ENCODE measurements around the gene ZNF407.

Gene ZNF407

DNA sequence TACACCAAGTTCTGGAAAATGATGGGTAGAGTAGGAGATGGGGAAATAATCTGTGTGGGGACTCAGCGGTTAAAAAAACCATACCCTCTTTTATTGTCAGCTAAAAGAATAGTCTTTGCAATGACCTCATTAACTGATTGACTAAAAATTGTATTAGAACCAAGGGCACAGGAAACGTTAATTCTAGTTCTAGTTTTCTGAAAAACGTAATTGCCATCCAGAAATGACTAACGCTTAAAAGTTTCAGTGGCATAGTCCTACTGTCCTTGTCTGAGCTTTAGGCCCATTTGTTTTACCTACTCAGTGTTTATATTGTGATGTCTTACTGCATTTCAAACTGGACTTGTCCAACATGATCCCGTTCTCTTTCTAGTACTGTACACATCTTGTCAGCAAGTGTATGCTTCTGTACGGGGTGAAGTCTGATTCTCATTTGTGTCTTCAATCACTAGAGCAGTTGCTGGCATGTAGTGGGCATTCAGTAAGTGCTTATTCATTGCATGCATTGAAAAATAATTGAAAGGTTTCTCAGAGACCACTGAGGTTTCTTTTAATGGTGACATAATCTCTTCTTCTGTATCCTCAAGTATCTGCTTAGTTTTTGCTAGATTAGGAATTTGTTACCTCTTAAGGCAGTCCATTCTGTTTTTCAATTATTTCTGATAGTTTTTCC lies 81.5 kb downstream of the ZNF407 start:
- DNase-seq, result no peak

DNA sequence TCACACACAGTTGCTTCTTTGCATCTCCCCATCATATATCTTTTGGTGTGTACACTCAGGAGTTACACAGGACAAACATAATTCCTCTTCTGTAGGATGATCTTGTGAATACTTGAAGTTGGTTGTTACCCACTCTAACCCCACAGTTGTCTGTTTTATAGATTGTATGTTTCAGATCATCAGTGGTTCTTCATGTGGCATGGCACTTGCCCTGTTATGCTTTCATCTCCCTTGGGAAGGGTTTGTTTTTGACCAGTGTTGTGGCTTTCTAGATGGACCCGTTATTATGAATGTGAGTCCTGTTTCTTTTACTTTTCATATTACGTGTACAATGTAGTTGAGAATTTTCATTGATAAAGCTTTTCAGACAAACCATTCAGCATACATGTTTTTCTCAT lies 82.0 kb downstream of the ZNF407 start:
- DNase-seq, result no peak

DNA sequence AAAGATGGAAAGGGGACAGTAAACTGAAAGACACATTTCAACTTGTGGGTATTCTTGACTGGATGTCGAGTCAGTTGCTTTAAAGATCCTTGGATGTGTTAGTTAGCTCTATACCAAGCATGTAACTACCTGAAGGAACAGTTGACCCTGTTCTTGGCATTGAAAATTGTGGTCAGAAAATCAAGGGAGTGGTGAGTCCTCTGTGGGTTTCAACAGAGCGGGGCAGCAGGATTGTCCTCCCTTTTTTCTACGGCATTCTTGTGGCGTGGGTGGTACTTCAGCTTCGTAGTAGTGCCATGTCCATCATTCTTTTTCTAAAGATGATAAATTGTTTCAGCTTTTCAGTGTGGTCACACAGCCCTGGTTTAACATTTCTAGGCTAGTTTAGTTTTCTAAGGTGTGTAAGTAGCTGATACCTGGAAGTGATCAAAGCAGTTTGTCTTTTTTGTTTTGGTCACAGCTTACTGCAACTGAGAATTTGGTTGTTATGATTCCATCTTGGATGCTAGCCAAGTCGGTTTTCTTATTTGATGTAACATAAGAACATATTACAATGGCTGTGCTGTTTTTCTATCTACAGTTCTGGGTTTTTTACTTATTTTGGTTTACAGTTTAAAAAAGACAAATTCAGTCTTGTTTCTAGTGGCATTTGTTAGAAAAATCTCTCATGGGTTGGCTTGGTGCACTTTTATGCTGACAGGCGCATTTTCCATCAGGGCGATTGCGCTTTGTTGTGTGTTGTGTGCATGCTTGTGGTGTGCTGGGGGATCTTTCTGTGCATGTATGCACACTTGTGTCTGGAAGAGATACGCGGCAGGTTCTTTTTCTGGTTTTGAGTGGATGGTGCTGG lies 84.7 kb downstream of the ZNF407 start:
- no peak for DNase-seq

DNA sequence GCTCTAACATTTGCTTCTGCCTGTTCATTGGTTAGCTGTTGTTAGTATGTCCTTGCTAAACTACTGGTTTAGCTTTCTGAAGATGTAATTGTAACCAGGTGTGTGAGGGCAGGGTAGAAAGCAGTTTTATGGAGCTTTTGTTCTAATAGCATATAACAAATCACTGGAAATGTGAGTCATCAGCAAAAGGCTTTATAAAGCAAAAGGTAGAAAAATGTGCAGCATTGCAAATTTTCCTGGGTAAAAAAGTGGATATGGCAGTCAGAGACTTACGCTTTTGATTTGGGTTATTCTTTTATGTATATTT lies 85.3 kb downstream of the ZNF407 start:
- no peak for DNase-seq

DNA sequence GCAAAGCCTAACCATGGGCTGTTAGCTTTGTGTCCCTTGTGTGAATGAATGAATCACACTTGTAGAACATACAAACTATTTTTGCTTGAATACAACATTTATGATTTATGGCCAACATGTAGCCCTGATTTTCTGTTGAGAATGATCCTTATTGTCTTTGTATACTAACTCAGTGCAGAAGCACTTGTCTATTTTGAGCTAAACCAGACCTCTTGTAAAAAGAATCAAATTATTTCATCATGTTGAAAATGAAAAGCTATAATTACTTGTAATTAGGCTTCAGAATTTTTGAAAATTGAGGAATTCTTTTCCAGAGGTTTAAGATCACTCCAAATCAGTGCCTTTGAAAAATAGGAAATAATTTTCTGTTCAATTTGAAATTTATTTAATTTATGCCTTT lies 85.9 kb downstream of the ZNF407 start:
- DNase-seq, result no peak

DNA sequence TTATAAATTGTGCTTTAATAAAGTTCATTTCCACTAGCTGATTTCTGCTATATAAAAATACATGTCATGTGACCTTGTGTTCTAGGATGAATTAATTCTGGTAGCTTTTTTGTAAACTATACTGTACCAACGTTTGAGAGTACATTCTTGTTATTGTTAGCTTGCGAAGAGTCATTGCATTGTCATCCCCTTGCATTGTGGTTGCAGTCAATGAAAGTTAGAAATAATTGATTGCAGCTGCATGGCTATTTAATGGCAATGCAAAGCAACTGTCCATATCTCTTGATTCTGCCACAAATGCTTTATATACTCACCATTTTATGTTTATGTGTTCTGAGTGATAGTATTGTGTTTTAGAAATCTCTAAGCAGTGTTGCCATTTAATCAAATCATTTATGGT lies 91.6 kb downstream of the ZNF407 start:
- no peak for DNase-seq

DNA sequence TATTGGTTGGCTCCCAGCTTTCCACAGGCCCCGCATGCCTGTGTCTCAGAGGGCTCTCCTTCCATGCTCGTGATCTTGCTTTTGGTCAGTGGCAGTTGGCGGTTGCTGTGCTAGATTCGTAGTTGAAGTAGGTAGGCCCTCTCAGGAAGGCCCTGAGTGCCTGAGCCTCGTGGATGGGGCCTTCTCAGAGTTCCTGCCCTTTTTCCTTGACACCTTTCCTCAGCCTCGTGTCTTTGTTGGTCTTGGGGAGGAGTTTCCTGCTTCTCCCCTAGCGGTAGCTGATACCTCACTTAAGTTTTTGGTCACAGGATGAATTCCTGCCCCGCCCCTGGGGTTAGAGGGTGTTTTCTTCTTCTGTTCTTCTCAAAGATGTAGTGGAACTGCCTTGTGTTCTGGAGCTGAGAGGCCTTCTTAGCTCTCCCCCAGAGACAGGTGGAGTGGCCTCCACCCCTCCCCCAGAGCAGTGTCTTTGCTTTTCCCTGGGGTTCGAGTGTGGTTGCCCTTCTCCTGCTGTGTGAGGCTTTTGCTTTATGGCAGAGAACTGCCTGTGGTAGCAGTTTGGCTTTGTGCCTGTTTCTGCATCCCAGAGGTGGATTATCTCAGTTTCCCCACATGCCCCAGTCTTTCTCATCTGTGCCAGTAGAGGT lies 94.8 kb downstream of the ZNF407 start:
- DNase-seq, result no peak

DNA sequence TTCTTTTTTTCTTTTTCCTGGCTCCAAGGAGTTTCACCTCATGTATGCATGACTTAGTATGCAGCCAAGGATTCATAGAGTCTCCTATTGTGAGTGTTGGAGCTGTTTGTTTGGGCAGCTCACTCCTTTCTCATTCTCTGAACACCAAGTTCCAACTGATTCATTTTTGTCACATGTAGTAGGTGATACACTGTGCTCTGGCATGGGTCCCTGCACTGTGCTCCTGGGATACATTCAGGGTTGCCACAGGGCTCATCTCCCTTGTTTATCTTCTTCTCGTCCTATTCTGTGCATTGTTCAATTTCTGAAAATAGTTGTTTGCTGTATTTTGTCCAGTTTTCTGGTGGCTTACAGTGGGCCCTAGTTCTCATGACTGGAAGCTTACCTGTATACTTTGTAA lies 96.8 kb downstream of the ZNF407 start:
- no peak for DNase-seq

DNA sequence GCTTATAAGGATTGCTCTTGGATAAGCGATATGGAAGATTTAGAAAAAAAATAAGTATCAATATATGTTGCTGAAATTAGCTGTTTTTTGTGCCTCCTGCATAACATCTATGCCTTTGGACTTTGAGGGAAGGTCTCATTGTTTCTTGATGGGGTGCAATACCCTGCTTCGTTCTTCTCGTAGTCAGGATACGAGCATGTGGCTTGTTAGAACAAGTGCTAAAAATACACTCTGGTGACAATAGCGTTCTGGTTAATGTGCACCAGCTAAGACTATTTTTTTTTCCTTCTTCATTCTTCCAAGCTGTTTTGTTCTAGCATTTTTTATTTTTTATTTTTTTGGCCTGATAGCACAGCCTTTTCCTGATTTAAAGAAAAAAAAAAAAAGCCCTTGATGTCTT lies 97.5 kb downstream of the ZNF407 start:
- DNase-seq, result no peak

DNA sequence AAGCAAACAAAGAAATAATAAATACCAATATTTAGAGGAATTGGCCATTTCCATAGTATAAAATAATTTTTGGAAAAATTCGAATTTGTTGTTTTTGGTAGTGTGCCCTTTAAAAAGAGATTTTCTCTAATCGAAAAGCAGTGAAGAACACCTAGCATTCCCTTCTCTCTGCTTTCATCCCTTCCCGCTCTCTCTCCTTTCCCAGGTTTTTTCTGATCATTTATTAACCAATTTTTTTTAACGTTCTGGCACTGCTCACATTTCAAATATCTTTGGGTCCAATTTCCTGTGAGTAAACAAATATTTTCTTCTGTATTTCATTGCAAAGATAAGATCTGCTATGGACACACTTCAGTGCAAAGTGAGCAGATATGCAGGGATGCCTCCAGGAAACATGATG lies 101.2 kb downstream of the ZNF407 start:
- DNase-seq, result no peak

DNA sequence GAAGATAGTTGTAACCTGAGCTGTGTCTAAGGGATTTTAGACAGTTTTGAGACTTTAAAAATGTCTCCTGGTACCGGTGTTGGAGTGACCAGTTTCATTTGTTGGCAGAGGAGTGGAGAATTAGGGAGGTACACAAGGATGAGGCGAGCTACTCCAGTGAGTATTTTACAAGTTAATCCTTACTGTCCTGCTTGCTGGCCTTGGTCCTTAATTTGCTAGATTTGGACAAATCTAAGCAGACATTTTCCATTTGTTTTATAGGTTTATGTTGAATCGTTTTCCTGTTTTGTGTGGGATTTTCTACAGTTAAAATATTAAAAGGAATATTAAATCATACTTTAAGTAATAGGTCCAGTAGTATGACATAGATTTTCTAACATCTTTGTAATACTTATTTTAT lies 101.8 kb downstream of the ZNF407 start:
- no peak for DNase-seq

DNA sequence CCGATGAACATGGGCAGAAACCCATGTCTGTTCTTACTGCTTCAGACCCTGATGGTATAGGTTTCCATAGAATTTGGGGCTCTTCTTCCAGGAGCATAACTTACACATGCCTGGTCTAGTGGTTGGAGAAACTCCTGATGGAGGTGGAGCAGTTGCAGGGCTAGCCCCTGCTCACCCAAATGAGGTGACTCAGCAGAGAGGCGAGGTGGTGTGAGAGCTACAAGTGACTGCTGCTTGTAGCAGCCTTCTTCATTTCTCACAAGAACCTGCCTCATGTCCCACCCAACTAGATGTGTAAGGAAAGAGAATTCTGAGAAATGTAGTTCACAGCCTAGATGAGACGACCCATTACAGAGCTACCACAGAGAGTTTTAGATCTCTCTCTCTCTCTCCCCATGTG lies 105.3 kb downstream of the ZNF407 start:
- no peak for DNase-seq

DNA sequence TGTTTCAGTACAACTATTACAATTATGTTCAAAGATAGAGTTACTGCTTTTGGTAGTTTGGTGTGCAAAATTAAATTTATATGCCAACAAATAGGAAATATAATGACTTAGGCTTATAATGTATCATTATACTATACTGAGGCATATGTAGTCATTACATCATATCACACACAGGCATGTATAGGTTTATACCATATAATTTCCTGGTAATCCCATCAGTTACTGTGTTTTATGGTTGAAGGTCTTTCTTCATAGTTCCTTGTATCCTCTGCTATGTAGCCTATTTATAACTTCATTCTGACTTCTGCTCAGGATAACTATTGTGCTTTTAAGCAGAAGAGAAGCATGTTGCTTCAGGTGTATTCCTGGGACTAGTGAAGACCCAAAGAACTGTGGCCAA lies 110.5 kb downstream of the ZNF407 start:
- DNase-seq, result no peak

DNA sequence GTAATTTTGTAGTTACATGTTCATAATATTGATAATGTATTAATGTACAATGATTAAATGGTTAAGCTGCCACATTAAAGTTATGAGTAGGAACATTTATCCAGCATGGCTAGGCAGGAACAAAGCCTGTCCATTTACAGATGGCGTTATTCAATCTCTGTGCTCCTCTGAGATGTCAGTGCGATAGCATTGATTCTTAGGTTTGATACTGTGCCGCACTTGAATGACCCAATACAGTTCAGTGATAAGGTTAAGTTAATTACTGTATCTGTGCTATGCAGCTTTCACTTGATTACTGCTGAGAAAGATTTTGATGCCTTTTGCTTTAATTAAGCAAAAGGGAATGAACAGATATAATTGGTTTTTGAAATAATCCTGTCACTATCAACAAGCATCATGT lies 111.8 kb downstream of the ZNF407 start:
- DNase-seq, result no peak

DNA sequence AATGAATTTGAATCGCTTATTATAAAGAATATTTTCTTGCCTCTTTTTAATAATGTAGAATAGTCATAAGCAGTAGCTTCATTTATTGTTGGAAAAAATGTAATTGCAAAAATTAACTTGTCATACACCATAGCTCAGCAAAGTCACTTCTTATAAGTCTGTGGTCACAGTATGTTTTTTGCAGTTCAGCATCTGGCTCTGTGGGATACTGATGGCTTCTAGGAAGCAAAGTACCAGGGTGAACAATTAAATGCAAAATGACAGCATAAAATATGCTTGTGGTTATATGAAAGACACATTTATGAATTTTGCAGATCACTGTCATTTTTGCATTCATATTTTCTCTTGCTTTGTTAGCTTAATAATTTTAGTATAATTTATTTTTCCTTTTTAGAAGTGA lies 116.5 kb downstream of the ZNF407 start:
- DNase-seq, result no peak

DNA sequence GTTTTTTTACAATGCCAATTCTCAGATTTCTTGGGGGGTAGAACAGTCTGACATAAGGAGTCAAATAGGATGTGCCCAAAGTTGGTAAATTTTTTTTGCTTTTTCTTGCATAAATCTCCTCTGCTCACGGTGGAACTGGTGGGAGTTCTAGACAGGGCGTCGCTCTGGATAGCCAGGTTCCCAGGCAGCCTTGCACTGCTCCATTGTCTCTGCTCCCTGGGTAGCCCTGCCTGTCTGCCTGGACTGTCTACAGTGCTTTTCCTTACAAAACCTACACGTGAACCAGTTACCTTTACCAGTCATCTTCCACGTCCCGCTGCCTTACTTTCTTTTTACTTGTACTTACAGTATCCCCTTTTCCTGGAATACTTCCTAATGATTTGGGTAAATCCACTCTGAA lies 117.1 kb downstream of the ZNF407 start:
- DNase-seq, result no peak

DNA sequence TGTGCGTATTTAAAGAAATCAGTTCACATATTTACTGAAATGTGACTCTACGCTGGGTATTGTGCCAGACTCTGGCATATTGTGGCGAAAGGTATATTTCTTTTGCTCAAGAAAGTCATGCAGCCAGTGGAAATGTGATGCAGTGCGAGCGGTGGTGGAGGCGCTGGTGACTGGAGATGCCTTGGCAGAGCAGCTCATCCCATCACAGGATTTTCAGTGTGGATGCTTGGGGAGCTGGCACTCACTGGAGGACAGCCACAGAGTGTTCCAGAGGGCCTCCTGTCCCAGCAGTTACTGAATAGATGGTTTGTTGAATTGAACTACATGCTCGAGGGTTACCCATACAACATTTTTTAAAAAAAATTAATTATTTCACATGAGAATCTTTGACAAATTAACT lies 117.6 kb downstream of the ZNF407 start:
- no peak for DNase-seq

DNA sequence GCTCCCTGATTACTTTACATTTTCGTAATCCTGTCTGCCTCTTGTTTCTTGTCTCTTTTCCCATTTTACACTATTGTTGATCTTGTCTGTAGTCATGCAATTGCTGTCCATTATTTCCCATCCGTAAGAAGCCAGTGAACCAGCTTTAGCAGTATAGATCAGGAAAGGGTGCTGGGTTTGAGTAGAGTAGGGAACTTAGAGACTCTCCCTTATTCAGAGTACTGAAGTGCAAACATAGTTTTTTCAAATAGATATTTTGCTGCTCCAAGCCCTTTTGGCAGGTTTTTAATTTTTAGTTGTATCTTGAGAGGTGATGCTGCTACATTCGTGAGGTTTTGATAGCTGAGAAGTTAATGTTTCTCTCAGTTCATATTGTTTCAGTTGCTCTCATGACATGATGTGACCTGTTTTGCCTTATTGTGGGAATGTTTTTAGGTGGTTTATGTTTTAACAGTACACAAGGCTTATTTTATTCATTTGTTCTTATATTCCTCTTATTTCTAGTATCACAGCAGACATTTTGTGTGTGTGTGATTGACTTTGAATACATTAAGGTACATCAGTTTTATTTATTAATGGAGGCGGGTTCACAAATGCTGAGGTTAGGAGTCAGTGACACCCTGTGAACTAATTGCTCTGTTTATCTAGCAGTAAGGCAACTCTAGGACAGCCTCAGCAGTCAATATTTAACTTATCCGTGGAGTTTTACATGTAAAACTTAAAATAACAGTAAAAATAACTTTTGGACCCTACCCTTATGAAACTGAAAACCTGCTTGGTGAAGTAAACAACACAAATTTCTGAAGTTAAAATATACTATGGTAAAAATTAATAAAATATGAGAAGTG lies 118.4 kb downstream of the ZNF407 start:
- no peak for DNase-seq

DNA sequence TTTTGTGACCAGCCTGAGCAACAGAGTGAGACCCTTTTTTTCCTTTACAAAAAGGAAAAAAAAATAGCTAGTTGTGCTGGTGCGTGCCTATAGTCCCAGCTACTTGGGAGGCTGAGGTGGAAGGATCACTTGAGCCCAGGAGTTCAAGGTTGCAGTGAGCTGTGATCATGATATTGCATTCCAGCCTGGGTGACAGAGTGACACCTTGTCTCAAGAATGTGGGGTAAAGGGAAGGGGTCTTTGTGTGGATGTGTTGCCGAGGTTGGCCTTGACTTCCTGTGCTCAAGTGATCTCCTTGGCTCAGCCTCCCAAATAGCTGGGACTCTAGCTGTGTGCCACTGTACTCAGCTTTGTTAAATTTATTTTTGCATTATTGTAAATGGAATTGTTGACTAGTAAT lies 120.6 kb downstream of the ZNF407 start:
- DNase-seq, result no peak

DNA sequence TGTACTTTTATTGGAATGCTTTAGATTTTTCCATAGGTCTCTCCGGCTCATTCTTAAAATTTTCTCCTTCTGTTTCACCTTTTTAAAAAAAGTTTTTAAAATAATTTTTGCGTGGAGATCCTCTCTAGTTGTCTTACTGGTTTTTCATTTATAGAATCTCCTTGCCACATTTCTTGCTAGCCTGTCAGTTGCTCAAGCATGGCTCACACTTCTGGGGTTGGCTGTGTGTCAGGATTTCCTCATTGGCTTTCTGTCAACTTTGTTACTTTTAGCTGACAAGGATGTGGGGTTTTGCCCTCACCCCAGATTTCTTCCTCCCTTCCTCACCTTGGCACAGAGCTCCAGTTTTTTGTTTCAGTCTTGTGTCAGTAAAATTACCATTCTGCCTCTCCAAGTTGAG lies 124.6 kb downstream of the ZNF407 start:
- no peak for DNase-seq

DNA sequence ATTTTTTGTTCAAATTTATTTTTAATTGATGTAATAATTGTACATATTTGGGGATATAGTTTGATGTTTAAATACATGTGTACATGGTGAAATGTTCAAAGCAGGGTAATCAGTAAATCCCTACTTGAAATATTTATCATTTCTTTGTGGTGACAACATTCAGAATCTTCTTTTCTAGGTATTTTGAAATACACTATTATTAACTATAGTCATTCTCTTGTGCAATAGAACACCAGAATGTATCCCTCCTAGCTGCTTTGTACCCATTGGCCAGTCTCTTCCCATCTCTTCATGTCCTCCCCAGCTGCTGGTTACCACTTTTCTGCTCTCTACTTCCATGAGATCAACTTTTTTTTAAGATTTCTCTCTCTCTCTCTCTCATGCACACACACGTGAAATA lies 126.5 kb downstream of the ZNF407 start:
- DNase-seq, result no peak

DNA sequence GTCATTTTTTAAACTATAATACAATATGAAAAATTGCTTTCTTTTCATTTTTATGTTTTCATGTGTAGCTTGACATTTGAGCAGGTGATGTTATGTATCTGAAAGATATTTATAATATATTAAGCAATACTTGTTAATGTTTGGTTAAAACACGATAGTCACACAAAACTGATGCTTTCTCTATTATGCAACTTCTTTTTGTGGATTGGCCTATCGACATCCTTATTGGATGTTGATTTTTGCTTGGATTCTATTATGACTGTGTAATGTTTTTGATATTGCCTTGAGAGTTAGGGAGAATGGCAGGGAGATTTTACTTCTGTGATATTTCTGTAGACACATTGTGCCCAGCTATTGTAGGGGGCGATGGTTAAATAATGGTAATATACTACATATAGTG lies 128.0 kb downstream of the ZNF407 start:
- DNase-seq, result no peak

DNA sequence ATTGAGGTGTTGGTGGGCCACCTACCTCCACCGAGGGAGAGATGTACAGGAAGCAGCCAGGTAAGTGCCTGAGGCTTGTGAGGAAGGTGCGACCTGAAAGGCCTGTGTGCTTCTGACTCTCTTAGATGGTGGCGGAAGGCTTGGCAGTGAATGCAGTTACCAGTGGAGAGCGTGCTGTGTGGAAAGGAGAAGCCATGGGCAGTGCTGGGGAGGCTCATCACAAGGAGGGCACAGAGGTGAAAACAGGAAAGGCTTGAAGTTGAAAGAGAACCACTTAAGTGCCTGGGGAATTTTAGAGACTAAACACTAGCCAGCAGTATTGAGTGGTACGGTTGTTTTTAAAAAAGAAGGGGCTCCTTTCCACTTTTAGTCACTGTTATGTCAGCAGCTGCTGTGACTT lies 130.9 kb downstream of the ZNF407 start:
- no peak for DNase-seq

DNA sequence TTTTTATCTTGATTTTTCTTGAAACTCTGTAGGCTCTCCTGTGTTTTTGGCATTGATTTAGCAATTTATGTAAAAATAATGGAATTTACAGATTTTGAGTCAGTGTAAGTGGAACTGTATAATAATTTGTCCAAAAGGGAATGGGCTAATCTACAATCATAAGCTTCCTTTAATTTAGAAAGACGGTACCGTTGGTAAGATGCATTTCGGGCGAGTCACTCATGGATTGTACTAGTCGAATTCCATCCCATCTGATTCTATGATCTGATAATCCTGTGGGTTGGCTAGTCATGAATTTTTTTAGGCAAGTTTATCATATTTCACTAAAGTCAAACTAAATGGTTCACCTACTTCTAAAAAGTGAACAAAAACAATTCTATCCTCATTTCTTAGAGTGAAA lies 133.4 kb downstream of the ZNF407 start:
- no peak for DNase-seq

Measured in cerebellar nuclear complex (tissue), 1 donor.